ENCODE measurements around the gene TRIM33. TPM values are rescaled to one million over a fixed set of nuclear protein-coding genes. Genes with fewer than 3 reads are reported as not detected.

The TRIM33 gene
- polyA plus RNA-seq, 1 of the 3 experiments (the other 2 are of a cell fraction) = 6.3 TPM

DNA sequence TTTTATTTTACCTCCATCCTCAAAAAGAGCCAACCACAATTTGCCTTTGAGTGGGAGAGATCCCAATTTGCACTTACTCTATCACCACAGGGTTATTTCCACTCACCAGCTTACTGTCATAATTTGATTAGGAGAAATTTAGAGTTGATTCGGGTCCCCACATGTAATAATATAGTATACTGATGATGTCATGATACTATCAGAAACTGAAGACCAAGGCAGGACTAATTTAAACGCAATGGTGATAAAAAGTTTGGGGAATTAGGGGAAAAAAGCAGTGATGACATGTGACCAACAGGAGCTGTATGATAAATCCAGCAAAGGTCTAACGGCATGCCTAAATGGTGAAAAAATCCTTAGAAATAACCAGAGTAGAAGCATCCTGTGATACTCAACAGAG is 54.4 kb downstream of the TRIM33 start:
- Histone ChIP-seq H3K79me2 (ENCODE audit: insufficient read depth) (0 out of 2 replicates have a peak, but pooled peaks cover 5% of the 10 kb centered on the region), H3K9me3 (no peaks in the 10 kb centered on the region; the same call in 1 of the 2 replicates), H3K36me3 (replicated peaks in 1 of 2; ENCODE audit: control insufficient read depth in 1 of 2, insufficient read depth in 2 of 2, low read length in 1 of 2) (peaks cover 43 to 50% of the 10 kb centered on the region in 2 experiments), H3K27me3 (ENCODE audit: insufficient read depth) (no peaks in the 10 kb centered on the region), H3K4me2 (no peak overlapping the region), H4K20me1 (ENCODE audit: insufficient read depth) (no peaks in the 10 kb centered on the region), H3K27ac (ENCODE audit: low read depth in 2 of 2, low read length in 1 of 2) (no peak overlapping the region), H3K4me1 (ENCODE audit: control insufficient read depth in 1 of 2, insufficient read depth in 2 of 2, low read depth in 1 of 2, low read length in 1 of 2) (no peaks in the 10 kb centered on the region; a peak in 1 of 4 replicates), H3K9ac (no peak overlapping the region), H3K4me3 (ENCODE audit: low read depth in 2 of 2, low read length in 1 of 2) (no peak overlapping the region), H3F3A (replicated peaks; ENCODE audit: insufficient read depth) (no peaks in the 10 kb centered on the region), H2AFZ (ENCODE audit: low read depth) (no peak overlapping the region), H3K9me2 (no peaks in the 10 kb centered on the region)
- CTCF ChIA-PET = no interaction called here
- TF ChIP-seq RXRA (IDR thresholded peaks at IDR 0.05; ENCODE audit: borderline replicate concordance, low read depth) = no peak
- TF ChIP-seq, protein P1, sequence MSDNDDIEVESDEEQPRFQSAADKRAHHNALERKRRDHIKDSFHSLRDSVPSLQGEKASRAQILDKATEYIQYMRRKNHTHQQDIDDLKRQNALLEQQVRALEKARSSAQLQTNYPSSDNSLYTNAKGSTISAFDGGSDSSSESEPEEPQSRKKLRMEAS (IDR thresholded peaks at IDR 0.05; ENCODE audit: low read depth) = no peak
- TF ChIP-seq CHD2 (IDR thresholded peaks at IDR 0.05; ENCODE audit: low read length, partially characterized antibody) = no peak
- TF ChIP-seq RCOR1 (IDR thresholded peaks at IDR 0.05; ENCODE audit: low read length) = no peak
- no peak for TF ChIP-seq REST (IDR thresholded peaks at IDR 0.05; ENCODE audit: low read depth, low read length)
- no peak for TF ChIP-seq ELF1 (IDR thresholded peaks at IDR 0.05)
- no peak for TF ChIP-seq EZH2phosphoT487 (IDR thresholded peaks at IDR 0.05; ENCODE audit: borderline replicate concordance, low read depth)
- TF ChIP-seq JUND (IDR thresholded peaks at IDR 0.05) = no peak
- TF ChIP-seq MEF2A (IDR thresholded peaks at IDR 0.05; ENCODE audit: borderline replicate concordance, low read depth) = no peak
- TF ChIP-seq PBX3 (IDR thresholded peaks at IDR 0.05) = no peak
- no peak for TF ChIP-seq TAF1 (IDR thresholded peaks at IDR 0.05; ENCODE audit: borderline replicate concordance, low read depth, low read length)
- no peak for TF ChIP-seq NFIC (IDR thresholded peaks at IDR 0.05; ENCODE audit: borderline replicate concordance)
- no peak for TF ChIP-seq SMC3 (IDR thresholded peaks at IDR 0.05; ENCODE audit: low read depth, low read length)
- no peak for TF ChIP-seq MXI1 (IDR thresholded peaks at IDR 0.05; ENCODE audit: low read depth, low read length)
- no peak for TF ChIP-seq EP300 (IDR thresholded peaks at IDR 0.05; ENCODE audit: borderline replicate concordance in 1 of 2, low read depth in 1 of 2, low read length in 1 of 2)
- no peak for TF ChIP-seq RAD21 (IDR thresholded peaks at IDR 0.05; ENCODE audit: low read length)
- TF ChIP-seq POLR2AphosphoS5 (IDR thresholded peaks at IDR 0.05; ENCODE audit: low read depth, low read length) = no peak
- TF ChIP-seq GABPA (IDR thresholded peaks at IDR 0.05; ENCODE audit: low read depth) = no peak
- TF ChIP-seq TCF12 (IDR thresholded peaks at IDR 0.05) = no peak
- TF ChIP-seq FOXM1 (IDR thresholded peaks at IDR 0.05; ENCODE audit: low read depth) = no peak
- POLR2A ChIA-PET = no interaction called here
- DNase-seq = no peak
- 90% methylated on average over 3 of the region's 3 CpGs for WGBS (ENCODE audit: low lambda C conversion rate)
